HCT116 (cell line): Measurements from ENCODE around the gene TMEM54.

ENCODE experiments used
- ATF3 ChIP-seq: IDR thresholded peaks from 2 replicates; pipeline ENCODE4 v1.6.1; 2012
- CTCF ChIP-seq, 3 experiments: fragments of 200-600 bp in 1 of 3; sonication (generic) in 1 of 3; IDR thresholded peaks in 2 of 3; conservative IDR thresholded peaks in 1 of 3; 2 replicates each; pipeline ENCODE4 v1.5.1; 2012 to 2017; ENCODE audit warnings: low read depth in 2 of 3, low read length in 2 of 3, antibody characterized with exemption in 1 of 3, borderline replicate concordance in 1 of 3, control low read depth in 1 of 3, mild to moderate bottlenecking in 1 of 3, mixed read lengths in 1 of 3, mixed run types in 1 of 3, moderate library complexity in 1 of 3; ENCODE audit not compliant: insufficient read depth in 1 of 3
- EZH2 ChIP-seq: fragments of 200-600 bp; sonication (generic); IDR thresholded peaks from 2 replicates; pipeline ENCODE4 v1.6.1; 2017; ENCODE audit warnings: antibody characterized with exemption, mixed run types
- FOSL1 ChIP-seq: IDR thresholded peaks from 2 replicates; pipeline ENCODE4 v1.6.1; 2012; ENCODE audit warnings: low read depth
- JUND ChIP-seq: IDR thresholded peaks from 2 replicates; pipeline ENCODE4 v1.6.1; 2012
- POLR2A ChIP-seq: IDR thresholded peaks from 2 replicates; pipeline ENCODE4 v1.7.0; 2011; ENCODE audit warnings: borderline replicate concordance; ENCODE audit not compliant: insufficient read depth, insufficient read length; ENCODE audit errors: extremely low read depth
- POLR2AphosphoS5 ChIP-seq: IDR thresholded peaks from 2 replicates; pipeline ENCODE4 v1.6.1; 2011; ENCODE audit warnings: mild to moderate bottlenecking, low read depth, low read length, moderate library complexity
- SRF ChIP-seq: IDR thresholded peaks from 2 replicates; pipeline ENCODE4 v1.6.1; 2012; ENCODE audit warnings: low read depth
- TCF7L2 ChIP-seq: IDR thresholded peaks from 2 replicates; pipeline ENCODE4 v1.7.0; 2011; ENCODE audit warnings: borderline replicate concordance, inconsistent platforms; ENCODE audit not compliant: insufficient read depth, insufficient read length; ENCODE audit errors: extremely low read depth
- YY1 ChIP-seq: IDR thresholded peaks from 2 replicates; pipeline ENCODE4 v1.6.1; 2011; ENCODE audit warnings: low read length, low read depth, moderate library complexity, mild to moderate bottlenecking; ENCODE audit not compliant: insufficient replicate concordance; ENCODE audit errors: extremely low read depth
- ZFX ChIP-seq: fragments of 450-650 bp; IDR thresholded peaks from 2 replicates; pipeline ENCODE4 v1.6.1; 2017

- no peak for TF ChIP-seq TCF7L2
- no peak for TF ChIP-seq CTCF (IDR thresholded peaks at IDR 0.05 in 2 of 3, conservative IDR thresholded peaks at IDR 0.05 in 1 of 3; ENCODE audit: borderline replicate concordance in 1 of 3, insufficient read depth in 1 of 3, low read depth in 2 of 3, low read length in 2 of 3)
- no peak for TF ChIP-seq POLR2AphosphoS5
- no peak for TF ChIP-seq JUND
- no peak for TF ChIP-seq ATF3
- TF ChIP-seq YY1: no peak
- no peak for TF ChIP-seq ZFX
- TF ChIP-seq SRF: no peak
- TF ChIP-seq POLR2A: no peak
- TF ChIP-seq EZH2: no peak
- no peak for TF ChIP-seq FOSL1
Measured at GRCh38 chr1:32859915-32860314, 41.3 kb downstream of the TMEM54 start.
